Panc1 (cell line): ENCODE results near the gene DIP2C. TPM values are rescaled to one million over a fixed set of nuclear protein-coding genes. Genes with fewer than 3 reads are reported as not detected.

ENCODE experiments used
- ATAC-seq: fragments of 200-7000 bp; cut with Tn5 transposase; 2 replicates; pipeline ENCODE4 v1.9.1; 2020; ENCODE audit warnings: mild to moderate bottlenecking, moderate library complexity
- BruUV-seq: library from RNA; stranded (reverse); fragments of 400-500 nt; replicated peaks from 2 replicates; lab custom pipeline; 2021; lab: Mats Ljungman, UMichigan
- CTCF ChIA-PET: fragments of 300-600 bp; sonication (Branson Sonifier 250); formaldehyde crosslinking; loops from one replicate; lab custom pipeline; 2022; ENCODE audit warnings: antibody characterized with exemption; lab: Charles Lee
- POLR2A ChIA-PET: fragments of 300-600 bp; sonication (Branson Sonifier 250); formaldehyde crosslinking; loops from one replicate; lab custom pipeline; 2022; ENCODE audit warnings: antibody characterized with exemption; lab: Charles Lee
- DNase-seq: peaks from one replicate; pipeline ENCODE4 v3.0.0-alpha.2; 2010; ENCODE audit warnings: low read depth, low spot score
- H3K27ac ChIP-seq: 2 replicates; pipeline ENCODE4 v1.5.1; 2011; ENCODE audit warnings: mild to moderate bottlenecking, low read length, inconsistent platforms
- H3K27me3 ChIP-seq: fragments of 200-500 bp; sonication (Bioruptor generic); 2 replicates; pipeline ENCODE4 v1.6.0; 2014; ENCODE audit warnings: low read length, inconsistent platforms; ENCODE audit not compliant: control insufficient read depth, insufficient read depth
- H3K36me3 ChIP-seq: fragments of 200-500 bp; sonication (Bioruptor generic); 2 replicates; pipeline ENCODE4 v1.5.1; 2014; ENCODE audit warnings: inconsistent platforms, mild to moderate bottlenecking, low read length, moderate library complexity; ENCODE audit not compliant: control insufficient read depth, insufficient read depth
- H3K4me1 ChIP-seq: 2 replicates; pipeline ENCODE4 v1.5.1; 2011; ENCODE audit warnings: inconsistent platforms, mild to moderate bottlenecking, low read length, moderate library complexity; ENCODE audit not compliant: control insufficient read depth, insufficient read depth
- H3K4me3 ChIP-seq, 2 experiments: 2 replicates each; pipeline ENCODE4 v1.5.1; 2011 to 2012; ENCODE audit warnings: low read depth in 2 of 2, low read length in 2 of 2, mild to moderate bottlenecking in 2 of 2, inconsistent platforms in 1 of 2, moderate library complexity in 1 of 2
- H3K9me3 ChIP-seq: fragments of 200-500 bp; sonication (Bioruptor generic); 2 replicates; pipeline ENCODE4 v1.5.1; 2014; ENCODE audit warnings: low read depth, mild to moderate bottlenecking, inconsistent platforms, low read length, moderate library complexity; ENCODE audit not compliant: control insufficient read depth, insufficient read depth
- CTCF ChIP-seq: fragments of 450-650 bp; IDR thresholded peaks from 2 replicates; pipeline ENCODE4 v1.5.1; 2017; ENCODE audit warnings: mild to moderate bottlenecking
- POLR2AphosphoS5 ChIP-seq: IDR thresholded peaks from 2 replicates; pipeline ENCODE4 v1.6.1; 2012; ENCODE audit warnings: mild to moderate bottlenecking, low read depth, low read length, moderate library complexity
- REST ChIP-seq, 2 experiments: IDR thresholded peaks; 2 replicates each; pipeline ENCODE4 v1.6.1; 2011 to 2012; ENCODE audit warnings: low read depth in 2 of 2, control low read depth in 1 of 2, low read length in 1 of 2, mild to moderate bottlenecking in 1 of 2, moderate library complexity in 1 of 2; ENCODE audit not compliant: insufficient read depth in 1 of 2
- SIN3A ChIP-seq: IDR thresholded peaks from 2 replicates; pipeline ENCODE4 v1.6.1; 2012; ENCODE audit warnings: low read depth, mild to moderate bottlenecking, low read length, moderate library complexity, borderline replicate concordance; ENCODE audit not compliant: insufficient read depth
- TCF7L2 ChIP-seq: IDR thresholded peaks from 2 replicates; pipeline ENCODE4 v1.6.1; 2011; ENCODE audit warnings: mild to moderate bottlenecking, low read depth, low read length, inconsistent platforms
- in situ Hi-C: cut with HindIII; loops from 2 replicates; pipeline ENCODE4 v1.10.0; 2016; ENCODE audit warnings: low sequenced_read_pairs, low pct_unique_long_range_greater_than_20kb
- intact Hi-C: fragments of 100-400 bp; cut with micrococcal nuclease; formaldehyde crosslinking; loops from one replicate; pipeline ENCODE4 v1.10.0; 2022; ENCODE audit not compliant: unreplicated experiment
- total RNA-seq: library from RNA; stranded (reverse); gene quantifications from one replicate; pipeline ENCODE4 v1.2.1, GENCODE V29; 2021; ENCODE audit not compliant: unreplicated experiment

DIP2C gene
- total RNA-seq, 1 experiment from 2014 or later, result 13.2 TPM

DNA sequence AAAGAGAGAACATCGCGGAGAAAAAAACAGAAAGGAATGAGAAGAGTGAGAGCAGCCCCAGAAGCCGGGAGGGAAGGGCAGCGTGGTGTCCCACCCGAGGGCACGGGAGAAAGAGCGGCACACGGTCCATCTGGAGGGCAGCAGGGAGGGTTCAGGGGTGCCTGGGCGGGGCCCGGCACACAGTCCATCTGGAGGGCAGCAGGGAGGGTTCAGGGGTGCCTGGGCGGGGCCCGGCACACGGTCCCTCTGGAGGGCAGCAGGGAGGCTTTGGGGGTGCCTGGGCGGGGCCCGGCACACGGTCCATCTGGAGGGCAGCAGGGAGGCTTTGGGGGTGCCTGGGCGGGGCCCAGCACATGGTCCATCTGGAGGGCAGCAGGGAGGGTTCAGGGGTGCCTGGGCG is 381.8 kb downstream of the DIP2C start:
- no peaks in the 10 kb centered on the region for H3K9me3 ChIP-seq
- in situ Hi-C loops, result no loop called here
- no TSS peak for BruUV-seq
- no peaks in the 10 kb centered on the region for H3K27me3 ChIP-seq
- no peak for ATAC-seq
- H3K4me1 ChIP-seq, result no peaks in the 10 kb centered on the region
- H3K4me3 ChIP-seq, result no peak overlapping the region
- intact Hi-C loops, result no loop called here
- no peak for DNase-seq
- POLR2A ChIA-PET, result interaction anchor here (0.8 kb wide), 1 partner anchor 113 kb away, joined by 8 read pairs; no protein-coding TSS in a partner anchor
- no peaks in the 10 kb centered on the region for H3K36me3 ChIP-seq
- CTCF ChIA-PET, result no interaction called here
- no peak for TF ChIP-seq CTCF
- TF ChIP-seq SIN3A, result no peak
- no peak overlapping the region for H3K27ac ChIP-seq

DNA sequence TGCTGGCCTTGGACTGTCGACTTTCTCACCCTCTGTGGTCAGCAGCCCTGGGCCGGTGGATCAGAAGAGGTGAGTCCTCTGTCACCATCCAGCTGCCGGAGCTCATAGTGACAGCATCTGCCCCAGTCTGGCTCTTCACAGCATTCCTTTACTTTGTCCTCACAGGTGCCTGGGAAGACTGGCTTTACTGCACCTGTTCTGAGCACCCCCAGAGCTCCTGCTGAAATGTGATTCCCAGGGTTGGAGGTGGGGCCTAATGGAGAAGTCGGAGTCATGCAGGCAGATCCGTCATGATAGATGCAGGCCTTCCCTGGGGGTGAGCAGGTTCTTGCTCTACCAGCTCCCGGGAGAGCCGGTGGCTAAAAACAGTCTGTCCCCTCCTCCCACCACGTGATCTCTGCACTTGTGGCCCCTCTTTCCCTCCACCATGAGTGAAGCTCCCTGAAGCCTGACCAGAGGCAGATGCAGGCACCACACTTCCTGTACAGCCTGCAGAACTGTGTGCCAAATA is 382.7 kb downstream of the DIP2C start:
- no peak for ATAC-seq
- H3K4me1 ChIP-seq, result no peaks in the 10 kb centered on the region
- no peaks in the 10 kb centered on the region for H3K36me3 ChIP-seq
- POLR2A ChIA-PET, result no interaction called here
- intact Hi-C loops, result no loop called here
- no peak for DNase-seq
- no peaks in the 10 kb centered on the region for H3K9me3 ChIP-seq
- TF ChIP-seq CTCF (no peak), TCF7L2 (no peak), SIN3A (no peak), REST (IDR thresholded peaks at IDR 0.05; ENCODE audit: insufficient read depth in 1 of 2, low read depth in 2 of 2, low read length in 1 of 2) (no peak), POLR2AphosphoS5 (no peak)
- CTCF ChIA-PET, result no interaction called here
- no TSS peak for BruUV-seq
- H3K27ac ChIP-seq, result no peak overlapping the region
- in situ Hi-C loops, result no loop called here
- H3K4me3 ChIP-seq, result no peak overlapping the region
- H3K27me3 ChIP-seq, result no peaks in the 10 kb centered on the region
